AG09309 (cell line): ENCODE data around the gene TNRC6B.

Source experiments
- DNase-seq: peaks from one replicate; pipeline ENCODE4 v3.0.0-alpha.2; 2010; ENCODE audit warnings: low read depth
- H3K4me3 ChIP-seq: 2 replicates; pipeline ENCODE4 v1.5.1; 2011; ENCODE audit warnings: mild to moderate bottlenecking, low read depth, low read length, moderate library complexity; ENCODE audit not compliant: control insufficient read depth
- CTCF ChIP-seq: IDR thresholded peaks from 2 replicates; pipeline ENCODE4 v1.5.1; 2011; ENCODE audit warnings: mild to moderate bottlenecking, low read depth, low read length, inconsistent platforms; ENCODE audit not compliant: insufficient read depth, control insufficient read depth; ENCODE audit errors: missing control alignments

The TNRC6B gene

GRCh38 chr22:40271440-40271839 is 93.7 kb downstream of the TNRC6B start:
- H3K4me3 ChIP-seq, result no peak overlapping the region
- DNase-seq, result no peak
- TF ChIP-seq CTCF, result no peak

- TF ChIP-seq CTCF, result no peak
- no peak for DNase-seq
- H3K4me3 ChIP-seq, result no peak overlapping the region
Observed at GRCh38 chr22:40273319-40273718, 95.6 kb downstream of the TNRC6B start.

GRCh38 chr22:40276996-40277823 is 99.5 kb downstream of the TNRC6B start:
- no peak for DNase-seq
- TF ChIP-seq CTCF, result no peak

GRCh38 chr22:40279017-40279416 is 101.3 kb downstream of the TNRC6B start:
- no peak overlapping the region for H3K4me3 ChIP-seq
- no peak for TF ChIP-seq CTCF

More at GRCh38 chr22:40276996-40277823, 99.5 kb downstream of the TNRC6B start:
- peak overlapping the region; percentile 48 for H3K4me3 ChIP-seq

GRCh38 chr22:40281717-40282116 is 104.0 kb downstream of the TNRC6B start:
- no peak for TF ChIP-seq CTCF
- no peak for DNase-seq
- no peak overlapping the region for H3K4me3 ChIP-seq

More at GRCh38 chr22:40279017-40279416, 101.3 kb downstream of the TNRC6B start:
- no peak for DNase-seq

GRCh38 chr22:40285513-40285912 is 107.8 kb downstream of the TNRC6B start:
- DNase-seq, result no peak
- H3K4me3 ChIP-seq, result no peak overlapping the region
- no peak for TF ChIP-seq CTCF
